NCI-H82 (cell line): ENCODE results near the gene MPIG6B.

Experiments
- DNase-seq: peaks from one replicate; lab custom pipeline; 2025; lab: John Stamatoyannopoulos, UW

Gene MPIG6B

GRCh38 chr6:31723245-31723979 is at the start of gene MPIG6B:
Gene MPIG6B, plus strand, starts transcription at chr6:31723373. Its CDS starts 11 bp downstream, at chr6:31723384.
- no peak for DNase-seq

GRCh38 chr6:31676322-31676903 is 46.8 kb upstream of the MPIG6B start:
- DNase-seq = no peak

- DNase-seq = no peak
Measured at GRCh38 chr6:31676904-31677303, 46.3 kb upstream of the MPIG6B start.

GRCh38 chr6:31677955-31678354 is 45.2 kb upstream of the MPIG6B start:
- DNase-seq = no peak

GRCh38 chr6:31680226-31681134 is 42.7 kb upstream of the MPIG6B start, which contains the start of gene LY6G5C:
Gene LY6G5C, minus strand, starts transcription at chr6:31681067. Its CDS starts 694 bp downstream, at chr6:31680373.
- DNase-seq = peak; percentile 88

GRCh38 chr6:31681135-31681671 is 42.0 kb upstream of the MPIG6B start:
- no peak for DNase-seq

- DNase-seq = no peak
Measured at GRCh38 chr6:31683591-31683990, 39.6 kb upstream of the MPIG6B start.

- no peak for DNase-seq
Measured at GRCh38 chr6:31686483-31686882, 36.7 kb upstream of the MPIG6B start.

- no peak for DNase-seq
Measured at GRCh38 chr6:31687321-31687720, 35.9 kb upstream of the MPIG6B start.

- DNase-seq = no peak
Measured at GRCh38 chr6:31687860-31688693, 35.1 kb upstream of the MPIG6B start.

- no peak for DNase-seq
Measured at GRCh38 chr6:31689249-31690110, 33.7 kb upstream of the MPIG6B start.

GRCh38 chr6:31690231-31691077 is 32.7 kb upstream of the MPIG6B start:
- no peak for DNase-seq

GRCh38 chr6:31691078-31691463 is 32.1 kb upstream of the MPIG6B start:
- no peak for DNase-seq

GRCh38 chr6:31691564-31692108 is 31.5 kb upstream of the MPIG6B start:
- DNase-seq = no peak

- no peak for DNase-seq
Measured at GRCh38 chr6:31692353-31692752, 30.8 kb upstream of the MPIG6B start.

GRCh38 chr6:31692886-31693285 is 30.3 kb upstream of the MPIG6B start:
- no peak for DNase-seq

- no peak for DNase-seq
Measured at GRCh38 chr6:31693535-31693934, 29.6 kb upstream of the MPIG6B start.

GRCh38 chr6:31697555-31697954 is 25.6 kb upstream of the MPIG6B start:
- DNase-seq = no peak

- DNase-seq = no peak
Measured at GRCh38 chr6:31700740-31701401, 22.3 kb upstream of the MPIG6B start.
